Nephron progenitor cell (in vitro differentiated cells): ENCODE data around the gene TMEM256.

Experiments used
- DNase-seq: peaks from one replicate; pipeline ENCODE4 v3.0.0; 2021
- H3K27ac Mint-ChIP-seq: 2 replicates; pipeline ENCODE4 v1.8.0; 2021; ENCODE audit warnings: mild to moderate bottlenecking, moderate library complexity, mixed read lengths
- H3K27me3 Mint-ChIP-seq: 2 replicates; pipeline ENCODE4 v1.8.0; 2021; ENCODE audit warnings: mild to moderate bottlenecking, low read depth, mixed read lengths; ENCODE audit not compliant: poor library complexity
- H3K36me3 Mint-ChIP-seq: 2 replicates; pipeline ENCODE4 v1.8.0; 2021; ENCODE audit warnings: low read depth, mixed read lengths
- H3K4me1 Mint-ChIP-seq: 2 replicates; pipeline ENCODE4 v1.8.0; 2021; ENCODE audit warnings: mixed read lengths
- H3K4me3 Mint-ChIP-seq: 2 replicates; pipeline ENCODE4 v1.8.0; 2021; ENCODE audit warnings: mild to moderate bottlenecking, moderate library complexity, mixed read lengths
- H3K9me3 Mint-ChIP-seq: 2 replicates; pipeline ENCODE4 v1.8.0; 2021; ENCODE audit warnings: mild to moderate bottlenecking, moderate library complexity, mixed read lengths
- CTCF ChIP-seq: fragments of 200-600 bp; sonication (generic); IDR thresholded peaks from 2 replicates; pipeline ENCODE4 v1.5.0; 2021; ENCODE audit warnings: antibody characterized with exemption

TMEM256 gene

GRCh38 chr17:7403977-7404736 is at the start of gene TMEM256:
Gene TMEM256 (minus strand): TSS chr17:7404097. CDS start chr17:7404084, 13 bp downstream.
- Mint-ChIP-seq H3K4me1 (peaks cover 49% of the 10 kb centered on the region), H3K4me3 (peak within 1 kb of the TSS; percentile 89), H3K27ac (peak within 1 kb of the TSS; percentile 83), H3K36me3 (peaks cover 18% of the 10 kb centered on the region), H3K27me3 (no peaks in the 10 kb centered on the region), H3K9me3 (no peaks in the 10 kb centered on the region)
- DNase-seq, result peak; percentile 97
- TF ChIP-seq CTCF, result no peak

GRCh38 chr17:7448461-7448860 is 44.6 kb upstream of the TMEM256 start:
- H3K4me1 Mint-ChIP-seq, result peaks cover 42% of the 10 kb centered on the region
- DNase-seq, result no peak
- H3K27ac Mint-ChIP-seq, result no peak overlapping the region
- H3K27me3 Mint-ChIP-seq, result peaks cover 38% of the 10 kb centered on the region
- peak overlapping the region; percentile 37 for H3K4me3 Mint-ChIP-seq
- H3K36me3 Mint-ChIP-seq, result peaks cover 5% of the 10 kb centered on the region
- no peaks in the 10 kb centered on the region for H3K9me3 Mint-ChIP-seq
- TF ChIP-seq CTCF, result no peak

- H3K4me1 Mint-ChIP-seq, result peaks cover 63% of the 10 kb centered on the region
- peak overlapping the region; percentile 84 for H3K4me3 Mint-ChIP-seq
- peaks cover 5% of the 10 kb centered on the region for H3K36me3 Mint-ChIP-seq
- peaks cover 49% of the 10 kb centered on the region for H3K27me3 Mint-ChIP-seq
- H3K9me3 Mint-ChIP-seq, result no peaks in the 10 kb centered on the region
- DNase-seq, result no peak
- peak overlapping the region; percentile 21 for H3K27ac Mint-ChIP-seq
- no peak for TF ChIP-seq CTCF
Observed at GRCh38 chr17:7445619-7445968, 41.7 kb upstream of the TMEM256 start.

- H3K27me3 Mint-ChIP-seq, result peaks cover 48% of the 10 kb centered on the region
- peak within 1 kb of the TSS; percentile 84 for H3K4me3 Mint-ChIP-seq
- peak within 1 kb of the TSS; percentile 21 for H3K27ac Mint-ChIP-seq
- H3K4me1 Mint-ChIP-seq, result peaks cover 68% of the 10 kb centered on the region
- peak; percentile 6 for TF ChIP-seq CTCF
- peaks cover 5% of the 10 kb centered on the region for H3K36me3 Mint-ChIP-seq
- peak; percentile 94 for DNase-seq
- H3K9me3 Mint-ChIP-seq, result no peaks in the 10 kb centered on the region
Observed at GRCh38 chr17:7444682-7445618, 41.1 kb upstream of the TMEM256 start, which contains the start of gene CHRNB1. Gene CHRNB1 (plus strand): TSS chr17:7445061. CDS start chr17:7445128, 67 bp downstream.

DNA sequence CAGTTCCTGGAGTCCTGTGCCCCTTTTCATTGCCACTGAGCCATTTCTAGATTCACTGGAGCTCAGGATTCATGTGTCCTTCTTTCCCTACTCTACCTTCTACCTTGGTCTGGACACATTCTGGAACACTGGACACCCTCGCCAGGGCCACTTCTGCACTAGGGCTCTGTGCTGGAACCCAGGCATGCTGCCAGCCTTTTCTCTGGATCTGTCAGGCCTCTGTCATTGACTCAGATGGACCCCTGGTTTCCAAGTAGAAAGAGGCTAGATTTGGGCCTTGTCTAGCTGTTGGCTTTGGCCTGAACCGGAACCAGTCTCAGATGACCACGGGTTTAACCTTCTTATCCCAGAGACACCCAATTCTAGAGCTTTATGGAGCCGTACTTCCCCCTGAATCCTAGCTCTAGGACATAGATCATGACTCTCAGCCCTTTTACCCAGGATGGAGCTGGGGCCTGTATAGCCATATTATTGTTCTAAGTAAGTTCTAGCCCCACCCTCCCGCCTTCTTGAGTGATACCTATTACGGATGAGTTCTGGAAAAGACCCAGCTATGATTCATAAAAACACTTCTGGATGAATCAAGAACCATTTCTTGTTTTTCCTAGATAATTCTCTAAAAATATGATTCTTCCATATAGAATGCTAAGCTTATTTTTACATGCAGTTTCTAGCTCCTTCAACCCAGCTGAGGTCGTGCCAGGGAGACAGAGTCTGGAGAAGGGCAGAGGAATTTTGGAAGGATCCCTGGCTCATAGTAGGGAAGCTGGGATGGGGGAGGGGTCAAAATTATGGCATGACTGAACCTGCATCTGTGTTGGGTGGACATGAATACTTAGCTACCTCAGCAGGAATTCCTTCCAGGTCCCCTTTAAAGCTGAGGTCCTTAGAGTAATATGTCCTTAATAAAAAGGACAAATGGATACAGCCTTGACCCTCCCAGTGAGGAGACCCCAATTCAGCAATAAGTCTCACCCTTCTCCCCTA is 39.9 kb upstream of the TMEM256 start:
- peaks cover 73% of the 10 kb centered on the region for H3K4me1 Mint-ChIP-seq
- H3K27ac Mint-ChIP-seq, result no peak overlapping the region
- peaks cover 52% of the 10 kb centered on the region for H3K27me3 Mint-ChIP-seq
- TF ChIP-seq CTCF, result no peak
- H3K4me3 Mint-ChIP-seq, result no peak overlapping the region
- H3K36me3 Mint-ChIP-seq, result peaks cover 4% of the 10 kb centered on the region
- no peaks in the 10 kb centered on the region for H3K9me3 Mint-ChIP-seq
- no peak for DNase-seq
